AG20443 (cell line): ENCODE results near the gene CCL28.
"Not testable (repeated sequence)": the region's sequence is repeated elsewhere in the genome, so short reads cannot be mapped to it uniquely, and the experiment has no call there.

Experiments
- DNase-seq: peaks from one replicate; pipeline ENCODE4 v3.0.0; 2012; ENCODE audit warnings: low spot score, mixed read lengths

CCL28 gene

GRCh38 chr5:43412156-43412555 is at the start of gene CCL28:
CCL28 (minus strand) TSS chr5:43412391; CDS start chr5:43412316, 75 bp downstream.
- no peak for DNase-seq

GRCh38 chr5:43461066-43461465 is 48.9 kb upstream of the CCL28 start:
- DNase-seq = no peak

GRCh38 chr5:43456556-43456955 is 44.4 kb upstream of the CCL28 start:
- no peak for DNase-seq

GRCh38 chr5:43441575-43441974 is 29.4 kb upstream of the CCL28 start:
- not testable (repeated sequence) for DNase-seq

GRCh38 chr5:43437062-43437660 is 25.0 kb upstream of the CCL28 start:
- no peak for DNase-seq

- no peak for DNase-seq
Measured at GRCh38 chr5:43433382-43433781, 21.2 kb upstream of the CCL28 start.

- peak; percentile 79 for DNase-seq
Measured at GRCh38 chr5:43432486-43433375, 20.5 kb upstream of the CCL28 start.

GRCh38 chr5:43429706-43430105 is 17.5 kb upstream of the CCL28 start:
- DNase-seq = no peak

- no peak for DNase-seq
Measured at GRCh38 chr5:43429016-43429415, 16.8 kb upstream of the CCL28 start.

- no peak for DNase-seq
Measured at GRCh38 chr5:43427306-43427705, 15.1 kb upstream of the CCL28 start.

GRCh38 chr5:43425983-43426382 is 13.8 kb upstream of the CCL28 start:
- DNase-seq = peak; percentile 69

- not testable (repeated sequence) for DNase-seq
Measured at GRCh38 chr5:43423086-43423485, 10.9 kb upstream of the CCL28 start.

GRCh38 chr5:43422143-43422542 is 10.0 kb upstream of the CCL28 start:
- peak; percentile 26 for DNase-seq

- DNase-seq = no peak
Measured at GRCh38 chr5:43421450-43422133, 9.4 kb upstream of the CCL28 start.

GRCh38 chr5:43420241-43420640 is 8.1 kb upstream of the CCL28 start:
- no peak for DNase-seq

GRCh38 chr5:43418561-43418960 is 6.4 kb upstream of the CCL28 start:
- DNase-seq = no peak

GRCh38 chr5:43416803-43417394 is 4.7 kb upstream of the CCL28 start:
- no peak for DNase-seq

GRCh38 chr5:43415935-43416802 is 4.0 kb upstream of the CCL28 start:
- DNase-seq = no peak

- no peak for DNase-seq
Measured at GRCh38 chr5:43413966-43414365, 1.8 kb upstream of the CCL28 start.

GRCh38 chr5:43412644-43413043 is 453 bp upstream of the CCL28 start:
- DNase-seq = no peak

GRCh38 chr5:43411495-43411894 is 696 bp downstream of the CCL28 start:
- DNase-seq = no peak

GRCh38 chr5:43410414-43410813 is 1.8 kb downstream of the CCL28 start:
- no peak for DNase-seq
